Dermis microvascular lymphatic vessel endothelial cell (primary cell): Measurements from ENCODE around the gene WNT9B. TPM values are rescaled to one million over a fixed set of nuclear protein-coding genes. Genes with fewer than 3 reads are reported as not detected.

Source experiments
- total RNA-seq: library from RNA; depleted of rRNA; stranded (reverse); fragments of >200 nt; gene quantifications from 2 replicates; pipeline ENCODE4 v1.2.1, GENCODE V29; 2014

Gene WNT9B
- total RNA-seq, 1 donor from 2014 or later, result not detected

Other genes with a start within 250 kb of the WNT9B start
- gene WNT3, start 32.9 kb upstream of the WNT9B start, total RNA-seq, result 0.76 and 0.90 TPM in 2 replicates
- gene GOSR2, start 71.6 kb downstream of the WNT9B start, total RNA-seq, result 29.5 and 42.6 TPM in 2 replicates
- not detected in 2 replicates for gene RPRML, start 127.7 kb downstream of the WNT9B start, total RNA-seq